Fibroblast of mammary gland (primary cell): ENCODE measurements around the gene CCDC138.

Experiments
- DNase-seq: peaks from one replicate; pipeline ENCODE4 v3.0.0-alpha.2; 2010; ENCODE audit warnings: low read depth
- H3K4me3 ChIP-seq: 2 replicates; pipeline ENCODE4 v1.5.1; 2011; ENCODE audit warnings: low read depth, mild to moderate bottlenecking, low read length, moderate library complexity; ENCODE audit not compliant: control insufficient read depth
- TF ChIP-seq, protein P1 (sequence below): conservative IDR thresholded peaks from 2 replicates; pipeline ENCODE4 v1.5.1; 2011; ENCODE audit warnings: low read depth, low read length, inconsistent platforms; ENCODE audit not compliant: control insufficient read depth, insufficient read depth

The CCDC138 gene

GRCh38 chr2:108905906-108906305 is 119.3 kb downstream of the CCDC138 start:
- TF ChIP-seq, protein P1, sequence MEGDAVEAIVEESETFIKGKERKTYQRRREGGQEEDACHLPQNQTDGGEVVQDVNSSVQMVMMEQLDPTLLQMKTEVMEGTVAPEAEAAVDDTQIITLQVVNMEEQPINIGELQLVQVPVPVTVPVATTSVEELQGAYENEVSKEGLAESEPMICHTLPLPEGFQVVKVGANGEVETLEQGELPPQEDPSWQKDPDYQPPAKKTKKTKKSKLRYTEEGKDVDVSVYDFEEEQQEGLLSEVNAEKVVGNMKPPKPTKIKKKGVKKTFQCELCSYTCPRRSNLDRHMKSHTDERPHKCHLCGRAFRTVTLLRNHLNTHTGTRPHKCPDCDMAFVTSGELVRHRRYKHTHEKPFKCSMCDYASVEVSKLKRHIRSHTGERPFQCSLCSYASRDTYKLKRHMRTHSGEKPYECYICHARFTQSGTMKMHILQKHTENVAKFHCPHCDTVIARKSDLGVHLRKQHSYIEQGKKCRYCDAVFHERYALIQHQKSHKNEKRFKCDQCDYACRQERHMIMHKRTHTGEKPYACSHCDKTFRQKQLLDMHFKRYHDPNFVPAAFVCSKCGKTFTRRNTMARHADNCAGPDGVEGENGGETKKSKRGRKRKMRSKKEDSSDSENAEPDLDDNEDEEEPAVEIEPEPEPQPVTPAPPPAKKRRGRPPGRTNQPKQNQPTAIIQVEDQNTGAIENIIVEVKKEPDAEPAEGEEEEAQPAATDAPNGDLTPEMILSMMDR = no peak
- no peak overlapping the region for H3K4me3 ChIP-seq
- no peak for DNase-seq

GRCh38 chr2:108906403-108907077 is 120.0 kb downstream of the CCDC138 start:
- H3K4me3 ChIP-seq = no peak overlapping the region
- TF ChIP-seq, protein P1 = no peak
- no peak for DNase-seq

DNA sequence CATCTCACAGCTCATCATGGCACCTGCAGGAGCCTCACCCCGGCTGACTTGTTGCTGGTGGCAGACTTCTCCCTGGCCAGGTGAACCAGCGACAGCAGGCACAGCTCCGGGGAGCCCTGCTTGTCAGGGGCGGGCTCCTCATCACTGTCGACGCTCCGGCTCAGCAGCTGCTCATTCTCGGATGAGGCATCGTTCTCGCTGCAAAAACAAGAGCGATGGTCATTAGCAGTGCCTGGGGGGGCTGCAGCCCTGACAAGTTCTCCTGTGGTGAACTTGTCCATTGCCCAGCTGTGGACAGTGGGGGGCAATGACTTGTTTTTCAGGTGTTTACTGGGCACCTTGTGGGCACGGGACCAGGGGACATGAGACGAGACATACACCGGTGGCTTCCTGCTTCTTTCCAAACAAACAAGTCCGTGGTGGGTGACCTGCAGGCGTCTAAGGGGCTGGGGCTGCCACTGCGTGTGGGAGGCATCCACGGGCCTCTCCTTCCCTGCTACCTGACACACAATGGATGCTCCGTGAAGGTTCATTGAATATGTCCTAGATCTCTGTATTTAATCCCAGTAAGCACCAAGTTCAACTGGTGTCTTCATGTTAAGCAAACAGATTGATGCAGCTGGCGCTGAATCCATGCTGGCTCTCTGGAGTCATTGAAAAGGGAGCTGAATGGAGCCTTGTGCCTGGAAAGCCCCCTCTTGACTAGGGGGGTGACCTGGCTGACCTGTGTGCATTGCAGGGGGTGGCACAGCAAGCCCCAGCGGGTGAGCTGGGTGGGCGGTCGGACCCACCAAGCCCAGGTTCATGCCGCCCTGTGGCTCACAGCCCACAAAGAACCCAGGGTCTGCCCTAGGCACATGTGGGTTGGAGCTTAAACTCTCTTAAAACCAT is 121.5 kb downstream of the CCDC138 start:
- DNase-seq = no peak
- H3K4me3 ChIP-seq = no peak overlapping the region
- TF ChIP-seq, protein P1 = no peak

DNA sequence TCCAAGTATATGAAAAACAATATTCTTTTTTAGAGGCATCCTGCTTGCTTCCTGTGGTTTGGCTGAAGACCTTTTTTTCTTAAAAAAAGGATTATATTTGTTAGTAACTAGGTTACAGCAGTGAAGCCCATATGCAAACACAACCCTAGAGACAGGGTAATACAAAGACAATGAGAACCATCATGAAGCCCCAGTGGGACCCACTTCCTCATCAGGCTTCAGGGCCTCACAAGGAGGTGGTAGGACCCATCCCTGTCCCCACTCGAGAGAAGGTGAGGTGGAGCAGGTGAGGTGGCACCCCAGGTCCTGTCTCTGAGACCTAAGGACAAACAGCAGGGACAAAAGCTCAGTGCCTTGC is 122.1 kb downstream of the CCDC138 start:
- TF ChIP-seq, protein P1 = no peak
- DNase-seq = no peak
- no peak overlapping the region for H3K4me3 ChIP-seq

GRCh38 chr2:108909275-108909823 is 122.8 kb downstream of the CCDC138 start:
- DNase-seq = no peak
- TF ChIP-seq, protein P1 = no peak

DNA sequence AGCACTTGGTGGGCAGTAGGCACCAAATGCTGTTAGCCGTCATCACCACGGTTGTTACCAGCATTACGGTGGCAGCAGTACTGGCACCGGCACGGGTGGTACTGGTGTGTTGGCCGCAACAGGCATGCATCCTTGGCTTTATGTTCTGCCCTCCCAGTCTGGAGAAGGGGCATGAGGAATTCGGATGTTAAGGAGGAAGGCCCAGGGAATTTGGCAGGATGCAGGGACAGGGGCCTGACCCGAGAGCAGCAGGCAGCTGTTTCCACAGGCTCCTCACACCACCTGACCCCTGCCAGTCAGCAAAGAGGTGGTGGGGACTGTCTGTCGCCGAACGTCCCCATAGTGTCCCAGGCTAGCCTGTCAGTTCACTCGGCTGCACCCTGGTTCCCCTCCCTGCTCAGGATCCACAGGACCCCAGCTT is 123.5 kb downstream of the CCDC138 start:
- TF ChIP-seq, protein P1 = no peak
- no peak overlapping the region for H3K4me3 ChIP-seq
- no peak for DNase-seq

More at GRCh38 chr2:108909275-108909823, 122.8 kb downstream of the CCDC138 start:
- no peak overlapping the region for H3K4me3 ChIP-seq
